ENCODE results near the gene NTSR1. TPM values are rescaled to one million over a fixed set of nuclear protein-coding genes. Genes with fewer than 3 reads are reported as not detected.

Gene NTSR1
- total RNA-seq = under 1 TPM; 0.07 to 0.14 TPM

- ATAC-seq = no peak
- CTCF ChIA-PET = interaction anchor here (0.7 kb wide), 2 partner anchors 15 to 677 kb away, joined by 3 read pairs; no protein-coding TSS in a partner anchor
Measured at GRCh38 chr20:62708591-62709536, at the start of gene NTSR1. NTSR1 (plus strand) TSS chr20:62708836; CDS start chr20:62709208, 372 bp downstream.

GRCh38 chr20:62659488-62660239 is 49.0 kb upstream of the NTSR1 start:
- Mint-ChIP-seq H3K9me3 (ENCODE audit: low read depth) (no peaks in the 10 kb centered on the region), H3K4me3 (no peak overlapping the region), H3K27me3 (no peaks in the 10 kb centered on the region), H3K27ac (no peak overlapping the region), H3K36me3 (ENCODE audit: low read depth) (peaks cover 6% of the 10 kb centered on the region), H3K4me1 (no peaks in the 10 kb centered on the region)
- ChIA-PET CTCF (interaction anchor here (0.7 kb wide), 1 partner anchor 43 kb away, joined by 3 read pairs; no protein-coding TSS in a partner anchor), POLR2A (no interaction called here)
- ATAC-seq (no peak), DNase-seq (no peak)
- intact Hi-C loops (cut with DNase I, micrococcal nuclease) = no loop called here

More at GRCh38 chr20:62708591-62709536, at the start of gene NTSR1:
- POLR2A ChIA-PET = no interaction called here
- H3K36me3 Mint-ChIP-seq (ENCODE audit: low read depth) = no peaks in the 10 kb centered on the region
- peak within 1 kb of the TSS; percentile 38 for H3K4me3 Mint-ChIP-seq
- H3K9me3 Mint-ChIP-seq (ENCODE audit: low read depth) = no peaks in the 10 kb centered on the region
- peaks cover 7% of the 10 kb centered on the region for H3K4me1 Mint-ChIP-seq
- H3K27me3 Mint-ChIP-seq = peaks cover 24% of the 10 kb centered on the region
- no peak for DNase-seq
- intact Hi-C loops (cut with DNase I, micrococcal nuclease) = no loop called here
- H3K27ac Mint-ChIP-seq = no peak within 1 kb of the TSS

GRCh38 chr20:62660240-62660615 is 48.4 kb upstream of the NTSR1 start:
- DNase-seq (no peak), ATAC-seq (no peak)
- Mint-ChIP-seq H3K27me3 (no peaks in the 10 kb centered on the region), H3K4me1 (no peaks in the 10 kb centered on the region), H3K4me3 (no peak overlapping the region), H3K9me3 (ENCODE audit: low read depth) (no peaks in the 10 kb centered on the region), H3K36me3 (ENCODE audit: low read depth) (peaks cover 6% of the 10 kb centered on the region), H3K27ac (no peak overlapping the region)
- intact Hi-C loops (cut with DNase I, micrococcal nuclease) = no loop called here
- ChIA-PET POLR2A (no interaction called here), CTCF (interaction anchor here (0.7 kb wide), 1 partner anchor 43 kb away, joined by 3 read pairs; no protein-coding TSS in a partner anchor)

GRCh38 chr20:62660768-62661167 is 47.9 kb upstream of the NTSR1 start:
- H3K9me3 Mint-ChIP-seq (ENCODE audit: low read depth) = no peaks in the 10 kb centered on the region
- CTCF ChIA-PET = no interaction called here
- no peaks in the 10 kb centered on the region for H3K4me1 Mint-ChIP-seq
- intact Hi-C loops (cut with DNase I, micrococcal nuclease) = no loop called here
- no peak overlapping the region for H3K27ac Mint-ChIP-seq
- H3K27me3 Mint-ChIP-seq = no peaks in the 10 kb centered on the region
- no peak overlapping the region for H3K4me3 Mint-ChIP-seq
- POLR2A ChIA-PET = no interaction called here
- no peak for DNase-seq
- ATAC-seq = no peak
- H3K36me3 Mint-ChIP-seq (ENCODE audit: low read depth) = peaks cover 6% of the 10 kb centered on the region

- POLR2A ChIA-PET = no interaction called here
- no peak for DNase-seq
- H3K4me1 Mint-ChIP-seq = no peaks in the 10 kb centered on the region
Measured at GRCh38 chr20:62661647-62662046, 47.0 kb upstream of the NTSR1 start.

GRCh38 chr20:62662422-62662821 is 46.2 kb upstream of the NTSR1 start:
- no peaks in the 10 kb centered on the region for H3K27me3 Mint-ChIP-seq
- H3K4me3 Mint-ChIP-seq = no peak overlapping the region
- CTCF ChIA-PET = no interaction called here
- H3K9me3 Mint-ChIP-seq (ENCODE audit: low read depth) = no peaks in the 10 kb centered on the region
- ATAC-seq = no peak
- no peak overlapping the region for H3K27ac Mint-ChIP-seq
- no peaks in the 10 kb centered on the region for H3K4me1 Mint-ChIP-seq
- no peak for DNase-seq
- intact Hi-C loops (cut with DNase I, micrococcal nuclease) = no loop called here
- peaks cover 5% of the 10 kb centered on the region for H3K36me3 Mint-ChIP-seq (ENCODE audit: low read depth)
- POLR2A ChIA-PET = no interaction called here

More at GRCh38 chr20:62661647-62662046, 47.0 kb upstream of the NTSR1 start:
- intact Hi-C loops (cut with DNase I, micrococcal nuclease) = no loop called here
- no peak for ATAC-seq
- Mint-ChIP-seq H3K4me3 (no peak overlapping the region), H3K36me3 (ENCODE audit: low read depth) (peaks cover 5% of the 10 kb centered on the region), H3K9me3 (ENCODE audit: low read depth) (no peaks in the 10 kb centered on the region), H3K27ac (no peak overlapping the region), H3K27me3 (no peaks in the 10 kb centered on the region)
- CTCF ChIA-PET = interaction anchor here (0.6 kb wide), 2 partner anchors 127 to 173 kb away, joined by 3 to 4 read pairs; no protein-coding TSS in a partner anchor

GRCh38 chr20:62663145-62664018 is 45.3 kb upstream of the NTSR1 start:
- peaks cover 10% of the 10 kb centered on the region for H3K36me3 Mint-ChIP-seq (ENCODE audit: low read depth)
- H3K4me1 Mint-ChIP-seq = no peaks in the 10 kb centered on the region
- H3K27me3 Mint-ChIP-seq = no peaks in the 10 kb centered on the region
- no peak for ATAC-seq
- ChIA-PET CTCF (interaction anchor here (1.2 kb wide), 1 partner anchor 131 kb away, joined by 3 read pairs; no protein-coding TSS in a partner anchor), POLR2A (no interaction called here)
- peak overlapping the region; percentile 37 for H3K27ac Mint-ChIP-seq
- H3K4me3 Mint-ChIP-seq = no peak overlapping the region
- H3K9me3 Mint-ChIP-seq (ENCODE audit: low read depth) = no peaks in the 10 kb centered on the region
- intact Hi-C loops (cut with DNase I, micrococcal nuclease) = no loop called here
- no peak for DNase-seq

GRCh38 chr20:62664019-62664971 is 44.3 kb upstream of the NTSR1 start:
- intact Hi-C loops (cut with DNase I, micrococcal nuclease) = no loop called here
- Mint-ChIP-seq H3K4me3 (no peak overlapping the region), H3K27ac (no peak overlapping the region), H3K9me3 (ENCODE audit: low read depth) (no peaks in the 10 kb centered on the region), H3K36me3 (ENCODE audit: low read depth) (peaks cover 10% of the 10 kb centered on the region), H3K4me1 (no peaks in the 10 kb centered on the region), H3K27me3 (no peaks in the 10 kb centered on the region)
- ChIA-PET CTCF (interaction anchor here (1.2 kb wide), 1 partner anchor 130 kb away, joined by 3 read pairs; no protein-coding TSS in a partner anchor), POLR2A (no interaction called here)
- ATAC-seq = no peak
- DNase-seq = no peak

- no peak overlapping the region for H3K27ac Mint-ChIP-seq
- peaks cover 12% of the 10 kb centered on the region for H3K36me3 Mint-ChIP-seq (ENCODE audit: low read depth)
- intact Hi-C loops (cut with DNase I, micrococcal nuclease) = no loop called here
- no peak overlapping the region for H3K4me3 Mint-ChIP-seq
- no peaks in the 10 kb centered on the region for H3K9me3 Mint-ChIP-seq (ENCODE audit: low read depth)
- no peaks in the 10 kb centered on the region for H3K4me1 Mint-ChIP-seq
- DNase-seq = no peak
- no peaks in the 10 kb centered on the region for H3K27me3 Mint-ChIP-seq
- no peak for ATAC-seq
- CTCF ChIA-PET = no interaction called here
- POLR2A ChIA-PET = interaction anchor here (0.6 kb wide), 1 partner anchor 26 kb away, joined by 4 read pairs; no protein-coding TSS in a partner anchor
Measured at GRCh38 chr20:62665153-62665754, 43.4 kb upstream of the NTSR1 start.

Measured in activated CD4-positive, alpha-beta T cell treated with anti-CD3 and anti-CD28 coated beads for 36 hours (primary cell).